Hypothalamus (tissue), 51 donors: Measurements from ENCODE around the gene KRTAP13-2.

Experiments used
- DNase-seq, 51 donors: peaks; one replicate each; lab custom pipeline; 2025; lab: John Stamatoyannopoulos, UW

Gene KRTAP13-2

GRCh38 chr21:30329203-30329875, 42.7 kb downstream of the KRTAP13-2 start:
- DNase-seq, result no peak

- DNase-seq, result no peak
Observed at GRCh38 chr21:30326390-30326789, 45.7 kb downstream of the KRTAP13-2 start.
